GM18505 (cell line): ENCODE results near the gene CDK18.

ENCODE experiments used
- ATAC-seq: cut with Tn5 transposase; IDR thresholded peaks from one replicate; pipeline ENCODE4 v1.9.1; 2021; ENCODE audit not compliant: unreplicated experiment
- POLR2A ChIP-seq: IDR thresholded peaks from 4 replicates; pipeline ENCODE4 v1.6.1; 2011; ENCODE audit warnings: borderline replicate concordance; ENCODE audit not compliant: insufficient read depth, insufficient read length; ENCODE audit errors: extremely low read depth

CDK18 gene

GRCh38 chr1:205504311-205505075 lies at the start of gene CDK18:
Gene CDK18 (plus strand): TSS chr1:205504669. CDS start chr1:205523168, 18,499 bp downstream.
- no peak for TF ChIP-seq POLR2A
- ATAC-seq: no peak

- TF ChIP-seq POLR2A: no peak
- no peak for ATAC-seq
Measured at GRCh38 chr1:205454903-205455335, 49.5 kb upstream of the CDK18 start.

GRCh38 chr1:205455581-205456382 lies 48.7 kb upstream of the CDK18 start, which contains the start of gene BLACAT1:
Gene BLACAT1 (minus strand): TSS chr1:205456045.
- TF ChIP-seq POLR2A: no peak
- ATAC-seq: no peak

GRCh38 chr1:205456383-205456867 lies 48.0 kb upstream of the CDK18 start:
- no peak for TF ChIP-seq POLR2A
- no peak for ATAC-seq

GRCh38 chr1:205456868-205457745 lies 47.4 kb upstream of the CDK18 start:
- ATAC-seq: no peak

GRCh38 chr1:205458777-205459566 lies 45.5 kb upstream of the CDK18 start:
- no peak for TF ChIP-seq POLR2A
- ATAC-seq: no peak

More at GRCh38 chr1:205456868-205457745, 47.4 kb upstream of the CDK18 start:
- TF ChIP-seq POLR2A: no peak

GRCh38 chr1:205465392-205465791 lies 39.1 kb upstream of the CDK18 start:
- ATAC-seq: no peak
- no peak for TF ChIP-seq POLR2A

- TF ChIP-seq POLR2A: no peak
- ATAC-seq: no peak
Measured at GRCh38 chr1:205466595-205467220, 37.8 kb upstream of the CDK18 start.

GRCh38 chr1:205470131-205470530 lies 34.3 kb upstream of the CDK18 start:
- no peak for TF ChIP-seq POLR2A
- ATAC-seq: no peak

GRCh38 chr1:205472737-205473441 lies 31.6 kb upstream of the CDK18 start:
- no peak for TF ChIP-seq POLR2A
- no peak for ATAC-seq

GRCh38 chr1:205473475-205473874 lies 31.0 kb upstream of the CDK18 start:
- no peak for ATAC-seq
- no peak for TF ChIP-seq POLR2A
